HuH-7 (cell line): ENCODE results near the gene OR2T2.
"Not testable (repeated sequence)": the region's sequence is repeated elsewhere in the genome, so short reads cannot be mapped to it uniquely, and the experiment has no call there.

Experiments used
- DNase-seq: peaks from one replicate; pipeline ENCODE4 v3.0.0; 2011; ENCODE audit warnings: low spot score

Gene OR2T2, protein sequence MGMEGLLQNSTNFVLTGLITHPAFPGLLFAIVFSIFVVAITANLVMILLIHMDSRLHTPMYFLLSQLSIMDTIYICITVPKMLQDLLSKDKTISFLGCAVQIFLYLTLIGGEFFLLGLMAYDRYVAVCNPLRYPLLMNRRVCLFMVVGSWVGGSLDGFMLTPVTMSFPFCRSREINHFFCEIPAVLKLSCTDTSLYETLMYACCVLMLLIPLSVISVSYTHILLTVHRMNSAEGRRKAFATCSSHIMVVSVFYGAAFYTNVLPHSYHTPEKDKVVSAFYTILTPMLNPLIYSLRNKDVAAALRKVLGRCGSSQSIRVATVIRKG

DNA sequence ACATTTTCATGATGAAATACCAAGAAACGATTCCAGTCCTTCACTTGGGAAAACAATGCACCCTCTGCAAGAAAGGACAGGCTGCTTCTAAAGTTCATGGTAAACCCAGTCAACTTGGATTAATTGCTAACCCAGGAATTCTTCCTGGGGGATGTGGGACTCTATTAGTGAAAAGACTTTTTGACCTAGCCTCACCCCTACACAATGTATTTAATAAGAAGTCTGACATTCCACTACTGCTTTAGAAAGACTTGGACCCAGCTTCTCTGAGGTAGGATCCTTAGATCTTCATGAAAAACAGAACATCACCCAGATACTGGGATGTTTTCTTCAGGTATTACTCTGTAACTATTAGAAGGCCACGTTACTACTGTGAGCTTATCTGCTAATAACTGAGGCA, at the start of gene OR2T2:
Gene OR2T2 (plus strand): TSS at position 239 of the 400 bp plus-strand sequence. CDS start 7,161 bp downstream, outside the sequence.
- not testable (repeated sequence) for DNase-seq

DNA sequence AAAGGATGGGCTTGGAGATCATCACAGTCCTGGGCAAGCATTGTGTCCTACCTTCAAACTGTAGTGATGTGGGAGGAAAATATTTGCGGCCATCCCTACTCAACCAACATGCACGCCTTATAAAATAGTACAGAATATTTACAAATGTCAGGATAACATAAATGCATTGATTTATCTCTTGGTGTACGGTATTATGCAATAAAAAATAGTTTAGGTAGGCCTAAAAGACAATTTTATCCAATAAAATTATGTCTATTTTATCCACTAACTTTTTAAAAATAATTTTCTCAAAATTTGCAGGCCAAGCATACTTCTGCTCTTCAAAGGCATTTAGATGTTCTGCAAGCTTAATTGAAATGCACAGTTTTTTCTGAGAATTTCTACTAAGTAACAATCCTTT, 42.7 kb upstream of the OR2T2 start, which contains the start of gene OR2T1:
Gene OR2T1 (plus strand): TSS at position 301 of the 400 bp plus-strand sequence. CDS start 3,100 bp downstream, outside the sequence.
- DNase-seq: no peak

DNA sequence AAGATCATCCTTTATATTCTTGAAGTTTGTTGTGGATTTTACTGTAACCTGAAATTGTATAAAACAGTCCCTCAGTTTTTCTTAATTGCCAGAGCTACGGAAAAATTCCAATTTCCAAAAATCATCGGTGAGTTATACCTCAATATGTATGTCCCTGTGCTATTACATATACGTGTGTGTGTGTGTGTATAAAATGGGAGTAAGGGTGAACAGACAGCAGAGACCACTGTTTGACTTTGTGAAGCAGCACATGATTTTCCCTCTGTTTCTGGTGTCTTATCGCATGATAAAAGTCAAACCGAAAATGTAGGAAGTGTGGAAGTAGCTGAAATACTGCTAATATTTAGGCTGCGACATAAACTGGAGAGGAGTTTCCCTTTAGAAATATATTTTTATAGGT, 41.4 kb upstream of the OR2T2 start:
- DNase-seq: no peak

DNA sequence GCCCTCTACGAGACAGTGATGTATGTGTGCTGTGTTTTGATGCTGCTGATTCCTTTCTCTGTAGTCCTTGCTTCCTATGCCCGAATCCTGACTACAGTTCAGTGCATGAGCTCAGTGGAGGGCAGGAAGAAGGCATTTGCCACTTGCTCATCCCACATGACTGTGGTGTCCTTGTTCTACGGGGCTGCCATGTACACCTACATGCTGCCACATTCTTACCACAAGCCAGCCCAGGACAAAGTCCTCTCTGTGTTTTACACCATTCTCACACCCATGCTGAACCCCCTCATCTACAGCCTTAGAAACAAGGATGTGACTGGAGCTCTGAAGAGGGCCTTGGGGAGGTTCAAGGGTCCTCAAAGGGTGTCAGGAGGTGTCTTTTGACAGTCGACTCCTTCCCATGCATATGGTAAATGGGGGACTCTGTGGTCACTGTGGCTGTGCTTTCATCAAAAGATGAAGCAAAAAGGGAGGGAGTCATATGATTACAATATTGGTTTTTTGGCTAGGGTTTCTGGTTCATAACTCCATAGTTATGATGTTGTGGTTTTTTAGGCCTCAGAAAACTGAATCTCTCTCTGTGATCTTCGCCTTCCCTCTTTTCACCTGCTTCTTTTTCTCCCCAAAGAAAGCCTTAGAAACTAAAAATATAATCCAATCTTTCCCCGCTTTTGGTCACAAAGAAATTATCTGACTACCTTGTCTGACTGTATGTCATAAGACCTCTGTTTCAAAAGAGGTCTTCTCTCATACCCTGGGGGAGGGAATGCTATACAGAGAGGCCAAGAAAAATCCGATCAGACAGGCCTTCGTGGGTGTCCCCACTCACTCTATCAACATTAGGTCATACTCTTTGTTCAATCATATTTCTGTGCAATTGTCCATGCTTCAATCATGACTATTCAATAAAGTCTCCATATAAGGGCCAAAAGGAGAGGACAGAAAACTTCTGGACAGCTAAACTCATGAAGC, 38.4 kb upstream of the OR2T2 start:
- no peak for DNase-seq

DNA sequence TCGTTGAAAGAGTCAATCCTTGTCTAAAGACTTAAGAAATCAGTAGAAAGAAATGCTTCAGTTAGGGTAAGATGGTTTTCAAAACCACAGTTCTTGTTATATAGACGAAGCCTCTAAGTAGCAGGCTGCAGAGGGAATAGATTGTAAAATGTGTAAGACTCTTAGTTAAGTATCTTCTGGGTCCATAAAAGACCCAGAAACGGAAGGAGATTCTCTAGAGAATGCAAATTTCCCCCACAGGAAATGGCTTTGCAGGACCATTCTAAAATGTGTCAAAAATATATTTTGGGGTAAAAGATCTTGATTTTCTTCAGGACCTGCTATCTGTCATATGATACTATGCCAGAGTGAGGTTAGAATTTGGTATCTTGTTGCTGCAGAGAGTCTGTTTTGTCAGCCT, 29.2 kb upstream of the OR2T2 start:
- no peak for DNase-seq

DNA sequence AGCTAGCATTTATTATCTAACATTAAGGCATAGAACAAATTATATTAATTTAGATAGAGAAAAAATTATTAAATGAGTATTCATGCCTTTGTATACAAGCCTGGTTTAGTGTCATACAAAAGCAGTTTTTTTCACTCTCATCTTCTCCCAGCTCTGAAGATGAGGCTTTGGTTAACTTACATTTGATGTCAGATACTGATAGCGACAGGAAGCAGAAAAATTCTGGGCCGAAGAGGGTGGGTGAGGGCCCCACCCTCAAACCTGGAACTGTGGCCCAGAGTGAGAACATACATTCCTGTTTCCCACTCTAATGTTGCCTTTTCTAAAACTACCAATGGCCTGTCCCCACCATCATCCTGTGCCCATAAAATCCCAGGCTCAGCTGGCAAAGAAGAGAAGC, 27.6 kb upstream of the OR2T2 start:
- no peak for DNase-seq

DNA sequence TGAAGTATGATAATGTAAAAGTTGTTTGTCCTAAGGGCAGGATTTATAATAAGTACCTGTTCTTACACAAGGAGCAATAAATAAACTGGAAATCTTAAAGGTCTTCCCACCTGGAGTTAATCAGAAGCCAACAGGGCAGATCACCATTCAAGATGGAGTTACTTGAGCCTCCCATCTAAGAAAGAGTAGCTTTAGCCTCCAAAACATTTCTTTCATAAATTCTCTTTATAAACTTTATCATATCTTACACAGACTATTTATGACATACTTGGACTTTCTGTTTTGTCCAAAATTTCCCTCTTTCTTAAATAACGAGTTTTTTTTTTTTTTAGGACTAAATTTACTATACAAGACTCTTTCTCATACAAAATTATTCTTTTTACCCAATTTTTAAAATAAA, 24.1 kb upstream of the OR2T2 start:
- DNase-seq: no peak

DNA sequence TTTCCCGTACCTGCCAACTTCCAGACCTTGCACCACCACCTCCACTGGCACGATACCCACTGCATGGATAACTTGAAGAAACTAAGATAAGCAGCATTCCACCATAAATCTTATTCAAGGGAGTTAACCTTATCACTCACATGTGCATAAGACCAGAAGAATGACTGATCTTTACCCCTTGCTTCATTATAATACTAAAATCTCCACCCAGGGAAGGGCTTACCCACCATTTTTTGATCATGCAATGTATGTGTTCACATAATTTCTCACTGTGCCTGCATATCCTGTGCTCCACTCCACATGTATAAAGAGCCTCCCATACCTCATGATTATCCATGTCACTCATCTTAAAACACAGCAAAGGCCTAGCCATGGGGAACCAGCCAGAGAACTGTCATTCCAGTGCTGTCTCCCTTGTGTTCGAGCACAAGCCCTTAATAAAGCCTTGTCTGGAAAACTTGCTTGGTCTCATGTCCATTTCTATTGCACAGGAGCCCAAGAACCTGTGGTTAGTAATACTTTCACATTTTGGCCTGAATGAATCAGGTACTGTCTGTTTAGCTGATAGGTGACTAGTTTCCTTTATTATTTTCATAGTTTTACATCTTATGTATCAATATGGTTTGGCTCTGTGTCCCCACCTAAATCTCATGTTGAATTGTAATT, 17.8 kb upstream of the OR2T2 start:
- not testable (repeated sequence) for DNase-seq

DNA sequence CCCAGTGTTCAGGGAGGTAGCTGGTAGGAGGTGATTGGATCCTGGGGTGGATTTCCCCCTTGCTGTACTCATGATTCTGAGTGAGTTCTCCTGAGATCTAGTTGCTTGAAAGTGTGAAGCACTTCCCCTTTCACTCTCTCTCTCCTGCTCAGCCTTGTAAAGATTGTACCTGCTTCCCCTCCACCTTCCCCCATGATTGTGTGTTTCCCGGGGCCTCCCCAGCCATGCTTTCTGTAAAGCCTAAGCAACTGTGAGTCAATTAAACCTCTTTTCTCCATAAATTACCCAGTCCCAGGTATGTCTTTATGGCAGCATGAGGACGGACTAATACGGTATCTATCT, 17.3 kb upstream of the OR2T2 start:
- not testable (repeated sequence) for DNase-seq

DNA sequence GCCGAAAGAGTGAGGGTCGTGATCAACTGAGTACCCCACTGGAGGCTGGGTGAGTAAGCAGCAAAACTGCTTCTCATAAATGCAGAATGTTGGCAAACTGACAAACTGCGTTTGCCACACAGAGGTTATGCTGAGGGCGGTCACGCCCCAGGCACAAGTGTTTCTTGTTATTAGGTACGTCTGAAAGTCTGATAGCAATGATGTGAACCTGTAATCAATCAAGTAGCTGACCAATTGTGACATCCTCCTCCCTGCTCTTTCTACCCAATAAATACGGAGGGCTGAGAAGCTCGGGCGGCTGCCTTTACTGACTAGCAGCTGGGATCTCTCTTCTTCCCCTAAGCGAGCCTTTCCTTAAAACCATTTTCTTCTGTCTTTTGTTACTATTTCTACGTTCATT, 13.8 kb upstream of the OR2T2 start:
- not testable (repeated sequence) for DNase-seq

DNA sequence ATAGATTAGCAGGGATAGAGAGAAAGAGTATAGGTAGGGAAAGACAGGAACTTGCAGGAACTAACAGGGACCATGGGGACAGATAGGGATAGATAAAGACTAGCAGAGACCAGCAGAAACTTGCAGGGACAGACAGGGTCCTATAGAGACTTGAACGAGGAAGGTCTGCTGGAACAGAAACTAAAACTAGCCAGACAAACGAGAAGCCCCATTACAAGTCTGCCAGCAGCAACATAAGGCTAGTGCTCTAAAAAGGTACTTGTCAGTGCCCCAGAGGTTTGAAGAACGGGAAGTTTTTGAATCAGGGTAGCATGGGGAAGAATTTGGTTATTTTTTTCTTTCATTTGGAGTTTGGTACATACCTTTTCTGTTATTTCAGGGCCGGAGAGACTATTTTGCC, 13.2 kb upstream of the OR2T2 start:
- DNase-seq: not testable (repeated sequence)

DNA sequence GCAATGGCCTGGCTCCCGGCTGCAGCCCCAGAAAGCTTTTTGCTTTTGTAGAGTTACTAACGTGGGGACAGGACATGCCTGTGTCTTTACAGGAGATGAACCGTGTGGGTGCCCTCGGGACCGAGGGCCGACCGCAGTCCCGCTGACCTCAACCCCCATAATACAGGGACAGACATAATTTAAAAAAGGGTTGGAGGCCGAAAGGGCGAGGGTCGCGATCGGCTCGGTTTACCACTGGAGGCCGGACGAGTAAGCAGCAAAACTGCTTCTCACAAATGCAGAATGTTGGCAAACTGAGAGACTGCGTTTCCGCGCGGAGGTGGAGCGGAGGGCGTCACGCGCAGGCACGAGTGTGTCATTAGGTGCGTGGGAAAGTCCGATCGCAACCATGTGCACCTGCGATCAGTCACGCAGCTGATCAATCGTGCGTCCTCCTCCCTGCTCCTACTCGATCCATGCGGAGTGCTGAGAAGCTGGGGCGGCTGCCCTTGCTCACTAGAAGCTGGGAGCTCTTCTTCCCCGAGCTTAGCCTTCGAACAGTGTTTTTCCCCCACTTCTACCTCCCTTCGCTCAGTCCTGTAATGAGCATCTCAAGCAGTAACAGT, 11.5 kb upstream of the OR2T2 start:
- not testable (repeated sequence) for DNase-seq

DNA sequence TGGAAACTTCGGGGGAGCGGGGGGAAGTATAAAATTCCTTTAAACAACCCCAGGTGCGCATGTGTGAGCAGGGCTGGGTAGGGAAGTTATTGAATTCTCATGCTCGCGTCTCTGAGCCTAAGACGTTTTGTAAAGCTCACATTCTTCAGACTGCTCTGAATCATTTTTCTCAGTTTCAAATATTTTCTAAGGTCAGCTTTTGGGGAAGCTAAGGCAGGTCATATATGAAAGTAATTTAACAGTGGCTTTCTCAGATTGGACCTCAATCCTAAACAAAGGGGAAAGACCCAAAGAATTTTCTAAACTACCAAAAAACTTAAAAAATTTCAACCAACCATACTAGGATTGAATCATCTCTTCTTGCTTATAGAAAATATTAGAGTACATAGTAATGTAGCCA, 10.5 kb upstream of the OR2T2 start:
- DNase-seq: not testable (repeated sequence)

DNA sequence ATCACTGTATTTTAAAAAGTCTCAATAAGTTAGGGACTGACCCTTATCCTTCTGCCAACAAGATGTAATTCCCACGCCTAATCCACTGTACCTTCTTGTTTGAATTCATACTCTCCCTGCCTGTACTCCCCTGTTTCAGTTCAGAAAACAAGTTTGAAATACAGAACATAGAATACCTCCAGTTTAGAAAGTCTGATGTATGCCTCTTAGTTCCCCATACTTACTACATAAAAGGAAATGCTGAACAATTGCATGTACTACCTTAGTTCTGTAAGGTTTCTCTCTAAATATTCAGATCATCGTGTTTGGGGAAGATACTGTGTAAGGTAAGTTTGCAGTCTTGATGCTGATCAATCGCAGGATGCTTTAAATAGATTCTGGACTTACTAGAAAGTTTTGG, 9.1 kb upstream of the OR2T2 start:
- not testable (repeated sequence) for DNase-seq

DNA sequence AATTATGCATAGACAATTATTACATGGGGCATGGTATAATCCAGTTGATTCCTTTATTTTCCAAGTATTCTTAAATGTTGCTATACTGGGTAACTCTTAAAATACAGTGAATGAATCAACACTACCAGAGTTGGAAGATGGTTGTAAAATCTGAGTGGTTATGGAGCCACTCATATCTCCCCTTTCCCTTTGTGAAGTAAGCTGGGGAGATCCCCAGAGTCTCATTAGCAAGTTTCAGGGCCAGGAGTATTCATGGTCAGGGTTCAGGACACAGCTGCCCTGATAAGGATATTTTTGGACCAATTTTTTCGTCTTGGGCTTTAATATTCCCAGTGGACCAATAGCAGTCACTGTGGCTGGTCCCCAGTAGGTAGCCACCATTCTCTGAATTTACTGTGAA, 6.8 kb upstream of the OR2T2 start:
- DNase-seq: not testable (repeated sequence)

DNA sequence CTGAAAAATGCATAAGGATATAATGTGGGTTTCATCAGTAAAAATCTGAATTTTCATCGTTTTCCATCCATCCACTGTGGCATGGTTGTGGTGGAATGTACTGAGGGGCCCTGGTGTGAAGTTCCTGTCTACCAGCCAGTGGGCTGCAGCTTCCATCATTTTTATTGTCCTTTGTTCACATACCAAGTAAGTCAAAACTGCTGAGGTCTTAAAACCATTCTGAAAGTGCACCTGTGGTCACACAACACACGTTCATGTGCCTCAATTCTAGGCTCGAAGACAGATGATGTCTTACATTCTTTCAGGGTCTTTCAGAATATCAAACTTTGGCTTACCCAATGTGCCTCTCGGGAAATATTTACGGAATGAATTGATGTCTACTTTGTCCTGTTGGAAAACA, 6.2 kb upstream of the OR2T2 start:
- DNase-seq: not testable (repeated sequence)

DNA sequence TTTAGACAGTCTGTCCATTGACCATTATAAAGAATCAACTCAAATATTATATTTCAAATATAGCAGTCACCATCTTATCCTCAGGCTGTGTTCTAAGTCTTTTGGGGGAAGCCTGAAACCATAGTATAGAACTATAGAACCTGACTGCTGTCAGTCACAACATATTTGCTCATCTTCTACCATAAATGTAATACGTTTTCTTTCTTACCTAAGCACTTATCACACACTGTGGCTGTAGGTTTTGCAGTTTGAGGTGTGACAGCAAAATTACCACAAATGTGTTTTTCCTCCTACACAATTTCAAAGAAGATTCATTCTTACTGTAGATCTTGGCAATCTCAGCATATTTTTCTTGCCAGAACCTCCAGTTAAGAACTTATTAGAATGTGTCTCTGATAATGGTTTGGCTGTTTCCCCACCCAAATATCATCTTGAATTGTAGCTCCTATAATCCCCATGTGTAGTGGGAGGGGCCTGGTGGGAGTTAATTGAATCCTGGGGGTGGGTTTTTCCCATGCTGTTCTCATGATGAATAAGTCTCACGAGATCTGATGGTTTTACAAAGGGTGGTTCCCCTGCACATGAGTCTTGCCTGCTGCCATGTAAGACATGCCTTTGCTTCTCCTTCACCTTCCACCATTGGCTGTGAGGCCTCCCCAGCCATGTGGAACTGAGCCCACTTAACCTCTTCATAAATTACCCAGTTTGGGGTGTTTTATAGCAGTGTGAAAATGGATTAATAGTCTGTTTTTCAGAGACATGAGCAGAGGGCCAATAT, 2.7 kb upstream of the OR2T2 start:
- DNase-seq: not testable (repeated sequence)

DNA sequence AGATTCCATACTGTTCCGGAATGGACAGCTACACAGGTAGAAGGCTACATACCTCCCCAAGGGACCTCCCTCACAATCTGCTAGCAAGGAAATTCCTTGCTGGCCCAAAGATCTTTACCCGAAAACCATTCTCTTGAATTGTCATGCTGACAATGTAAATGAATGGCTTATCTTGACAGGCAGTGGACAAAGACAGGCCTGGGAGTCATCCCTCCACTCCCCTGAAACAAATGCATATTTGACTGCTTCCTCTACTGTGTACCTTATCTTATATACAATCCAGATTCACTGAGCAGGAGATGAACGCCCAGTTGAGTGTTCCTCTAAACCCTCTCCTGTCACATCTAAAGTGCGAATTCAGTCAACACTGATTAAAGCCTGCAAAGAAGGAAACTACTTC, 834 bp upstream of the OR2T2 start:
- DNase-seq: not testable (repeated sequence)

DNA sequence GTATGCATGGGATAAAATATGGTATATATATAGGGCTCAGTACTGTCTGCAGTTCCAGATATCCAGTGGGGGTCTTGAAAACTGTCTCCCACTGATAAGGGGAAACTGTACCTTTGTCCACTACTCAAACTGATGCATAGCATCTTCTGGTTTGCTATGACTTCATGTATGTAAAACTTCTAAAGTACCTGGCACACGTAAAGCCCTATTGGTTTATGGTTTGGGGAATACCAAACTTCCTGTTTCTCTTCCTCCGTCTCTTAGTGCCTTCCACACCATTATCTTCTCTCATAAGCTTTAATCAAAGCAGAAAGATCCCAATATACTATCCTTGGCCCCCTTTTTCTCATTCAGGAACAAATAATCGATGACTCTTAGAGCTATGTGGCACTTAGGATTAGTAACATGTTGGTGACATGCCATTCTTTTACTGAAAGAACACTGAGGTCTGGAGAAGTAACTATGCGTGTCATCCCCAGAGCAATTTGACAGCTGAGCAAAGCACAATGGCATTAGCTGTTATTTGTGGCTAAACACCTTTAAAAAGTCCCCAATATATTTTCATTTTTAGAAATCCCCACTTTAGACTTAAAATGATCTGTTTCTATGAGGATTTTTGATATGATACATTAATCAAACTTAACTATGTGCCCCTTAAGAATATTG, 3.1 kb downstream of the OR2T2 start:
- DNase-seq: not testable (repeated sequence)

DNA sequence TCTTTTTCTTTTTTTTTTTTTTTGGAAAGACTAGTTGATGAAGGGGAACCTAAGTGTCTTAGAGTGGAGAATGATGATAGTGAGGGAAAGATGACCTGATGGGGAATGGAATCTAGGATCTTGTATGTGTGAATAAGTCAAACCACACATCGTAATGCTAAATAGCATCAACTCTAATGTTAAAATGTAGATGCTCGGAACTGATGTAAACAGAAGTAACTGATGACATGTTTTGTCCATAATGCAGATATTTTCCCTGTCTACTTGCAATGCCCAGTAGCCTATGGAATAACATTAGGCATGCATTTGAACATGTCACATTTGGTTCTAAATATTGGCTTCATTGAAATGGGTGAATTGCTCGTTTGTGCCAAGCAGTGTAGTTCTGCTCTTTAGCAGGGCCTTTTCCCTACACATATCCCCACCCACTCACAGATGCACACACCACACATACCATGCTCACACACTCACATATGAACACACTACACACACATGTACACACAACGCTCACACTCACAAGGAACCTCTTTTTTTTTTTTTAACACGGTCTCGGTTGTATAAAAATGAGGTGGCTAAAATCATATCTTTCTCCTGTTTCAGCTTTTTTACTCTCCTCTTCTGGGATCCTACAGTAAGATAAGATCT, 4.5 kb downstream of the OR2T2 start:
- DNase-seq: not testable (repeated sequence)
